Measurements from ENCODE around the gene MACROD1.
A peak's percentile ranks its signal among the peaks of the same experiment; 100 is the strongest.

Gene MACROD1

DNA sequence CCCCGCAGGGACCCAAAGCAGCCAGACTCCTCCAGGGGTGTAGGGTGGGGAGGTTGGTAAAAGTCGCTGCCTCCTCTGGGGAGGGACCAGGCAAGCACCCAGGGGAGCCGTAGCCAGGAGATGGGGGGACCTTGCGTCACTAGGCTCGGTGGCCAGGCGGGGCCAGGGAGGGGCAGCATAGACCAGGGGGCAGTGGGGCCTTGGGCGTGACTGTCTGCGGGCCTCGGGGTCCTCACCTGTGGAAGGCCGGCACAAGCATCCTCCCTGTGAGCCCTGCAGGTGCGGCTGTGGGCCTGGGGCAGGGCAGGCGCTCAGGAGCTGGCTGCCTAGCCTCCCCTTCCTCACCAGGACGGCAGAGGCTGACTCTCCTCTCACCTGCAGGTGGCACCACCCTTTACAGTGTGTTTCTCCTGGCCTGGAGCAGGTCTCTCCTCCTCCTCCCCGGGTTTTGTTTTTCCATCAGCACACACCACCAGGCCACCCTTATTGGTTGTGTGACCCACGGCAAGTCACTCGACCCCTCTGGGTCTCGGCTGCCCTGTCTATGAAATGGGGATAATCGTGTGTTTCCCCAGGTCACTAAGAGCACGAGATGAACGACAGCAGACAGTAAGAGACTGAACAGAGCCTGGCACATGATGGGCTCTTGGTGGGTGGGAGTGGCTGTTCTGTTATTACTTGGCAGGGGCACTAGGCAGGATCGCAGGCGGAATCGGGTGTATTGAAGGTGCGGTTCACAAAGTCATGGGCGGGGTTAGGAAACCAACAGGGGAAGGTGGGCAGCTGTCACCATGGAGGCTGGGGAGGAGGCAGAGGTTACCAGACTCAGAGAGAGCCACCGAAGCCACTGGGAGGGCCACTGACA is 77.5 kb downstream of the MACROD1 start:
- H3K4me1 ChIP-seq = peaks cover 6% of the 10 kb centered on the region

DNA sequence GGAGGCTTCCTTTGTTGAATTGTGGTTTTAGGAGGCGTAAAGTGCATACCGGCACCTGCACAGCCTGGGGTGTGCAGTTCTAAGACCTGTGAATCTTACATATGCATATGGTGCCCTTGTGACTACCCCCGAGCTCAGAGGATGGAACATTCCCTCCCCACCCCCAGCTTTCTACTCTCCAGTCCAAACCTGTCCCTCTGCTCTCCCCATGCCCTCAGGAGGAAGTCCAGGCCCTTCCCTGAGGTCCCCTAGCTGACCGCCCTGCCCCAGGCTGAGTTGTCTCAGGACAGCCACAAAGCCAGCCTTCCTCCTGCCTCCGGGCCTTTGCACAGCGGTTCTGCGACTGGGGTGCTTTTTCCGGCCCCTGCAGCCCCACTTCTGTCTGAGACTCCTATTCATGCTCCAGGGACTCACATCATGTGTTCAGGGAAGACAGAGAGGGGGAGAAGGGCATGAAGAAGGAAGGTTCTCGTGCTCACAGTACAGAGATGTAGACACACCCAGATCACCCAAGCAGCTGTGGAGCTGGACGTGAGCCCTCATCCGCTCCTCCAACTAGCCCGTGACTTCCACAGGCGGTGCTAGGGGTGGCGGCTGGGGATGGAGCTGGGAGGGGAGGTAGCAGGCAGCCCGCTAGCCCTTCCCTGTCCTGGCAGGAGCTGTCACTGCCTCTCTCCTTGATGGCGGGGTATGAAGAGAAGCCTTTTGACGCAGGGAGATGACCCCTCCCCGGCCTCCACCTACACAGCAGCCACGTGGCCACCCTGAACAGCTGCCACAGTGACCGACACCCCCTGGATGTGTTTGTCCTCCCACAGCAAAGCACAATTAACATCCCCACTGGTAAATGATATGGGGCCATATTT is 79.4 kb downstream of the MACROD1 start:
- H3K4me1 ChIP-seq = no peaks in the 10 kb centered on the region
- in situ Hi-C loops (cut with MboI; ENCODE audit: low sequenced_read_pairs) = no loop called here
- no peak overlapping the region for H3K4me3 ChIP-seq
- no peaks in the 10 kb centered on the region for H3K27me3 ChIP-seq (ENCODE audit: low read depth)
- DNase-seq (ENCODE audit: low spot score in 2 of 2) = peak in 1 of 2 experiments; percentile 33
- no peaks in the 10 kb centered on the region for H3K36me3 ChIP-seq (replicated peaks)
- H3K9me3 ChIP-seq = no peaks in the 10 kb centered on the region

More for the DNA sequence above, 77.5 kb downstream of the MACROD1 start:
- no peaks in the 10 kb centered on the region for H3K36me3 ChIP-seq (replicated peaks)
- no peak overlapping the region for H3K4me3 ChIP-seq
- peak in 1 of 2 experiments; percentile 36 for DNase-seq (ENCODE audit: low spot score in 2 of 2)
- no peaks in the 10 kb centered on the region for H3K9me3 ChIP-seq
- in situ Hi-C loops (cut with MboI; ENCODE audit: low sequenced_read_pairs) = no loop called here
- no peaks in the 10 kb centered on the region for H3K27me3 ChIP-seq (ENCODE audit: low read depth)

DNA sequence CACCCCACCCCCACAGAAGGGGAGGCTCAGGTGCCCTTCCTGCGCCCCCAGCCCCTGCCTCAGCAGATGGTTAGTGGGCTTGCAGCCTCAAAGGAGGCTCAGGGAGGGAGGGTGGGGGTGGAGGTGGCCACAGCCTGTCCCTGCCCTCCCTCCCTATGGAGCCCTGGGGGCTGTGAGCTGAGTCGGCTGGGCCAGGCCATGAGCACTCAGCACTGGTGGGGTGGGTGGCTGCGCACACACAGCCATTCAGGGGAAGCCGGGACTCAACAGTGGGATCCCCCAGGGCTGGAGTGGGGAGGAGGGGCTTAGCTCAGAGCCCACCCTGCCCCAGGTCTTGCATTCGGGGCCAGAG is 80.0 kb downstream of the MACROD1 start:
- no peak for DNase-seq (ENCODE audit: low spot score in 2 of 2)
- H3K9me3 ChIP-seq = no peaks in the 10 kb centered on the region
- no peaks in the 10 kb centered on the region for H3K36me3 ChIP-seq (replicated peaks)
- H3K27me3 ChIP-seq (ENCODE audit: low read depth) = no peaks in the 10 kb centered on the region
- in situ Hi-C loops (cut with MboI; ENCODE audit: low sequenced_read_pairs) = no loop called here
- no peak overlapping the region for H3K4me3 ChIP-seq
- H3K4me1 ChIP-seq = no peaks in the 10 kb centered on the region

DNA sequence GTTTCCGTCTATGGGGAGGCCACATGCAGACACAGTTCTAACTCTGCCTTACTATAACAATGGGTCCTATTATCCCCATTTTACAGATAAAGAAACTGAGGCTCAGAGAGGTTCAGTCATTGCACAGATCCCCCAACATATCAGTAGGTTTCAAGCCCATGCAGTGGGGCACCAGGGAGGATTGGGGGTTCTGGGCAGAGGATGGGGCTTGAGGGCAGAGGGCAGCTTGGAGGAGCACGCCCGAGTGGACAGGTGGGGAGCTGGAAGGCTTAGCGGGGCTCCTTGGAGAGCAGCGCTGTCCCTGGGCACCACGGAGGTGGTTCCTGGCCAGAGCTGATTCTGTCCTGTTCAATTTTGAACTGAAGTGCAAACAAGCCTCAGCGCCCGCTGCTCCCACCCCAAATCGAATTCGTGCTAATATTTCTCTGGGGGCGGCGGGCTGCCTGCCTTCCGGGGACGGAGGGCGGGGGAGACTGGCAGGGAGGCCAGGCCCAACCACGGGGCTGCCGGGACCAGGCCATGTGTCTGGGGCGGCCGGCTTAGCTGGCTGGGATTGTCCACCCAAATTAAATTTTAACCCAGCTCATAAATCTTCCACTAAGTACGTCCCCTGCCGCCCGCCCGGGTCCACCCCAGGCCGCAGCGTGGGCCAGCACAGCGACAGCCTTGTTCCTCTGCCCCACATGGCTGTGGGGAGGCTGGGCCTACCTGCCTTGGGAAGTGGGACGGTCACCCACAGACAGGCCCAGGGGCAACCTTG is 80.8 kb downstream of the MACROD1 start:
- Histone ChIP-seq H3K9me3 (no peaks in the 10 kb centered on the region), H3K4me3 (no peak overlapping the region), H3K27me3 (ENCODE audit: low read depth) (no peaks in the 10 kb centered on the region), H3K36me3 (replicated peaks) (no peaks in the 10 kb centered on the region), H3K4me1 (no peaks in the 10 kb centered on the region)
- in situ Hi-C loops (cut with MboI; ENCODE audit: low sequenced_read_pairs) = no loop called here
- DNase-seq (ENCODE audit: low spot score in 2 of 2) = no peak

DNA sequence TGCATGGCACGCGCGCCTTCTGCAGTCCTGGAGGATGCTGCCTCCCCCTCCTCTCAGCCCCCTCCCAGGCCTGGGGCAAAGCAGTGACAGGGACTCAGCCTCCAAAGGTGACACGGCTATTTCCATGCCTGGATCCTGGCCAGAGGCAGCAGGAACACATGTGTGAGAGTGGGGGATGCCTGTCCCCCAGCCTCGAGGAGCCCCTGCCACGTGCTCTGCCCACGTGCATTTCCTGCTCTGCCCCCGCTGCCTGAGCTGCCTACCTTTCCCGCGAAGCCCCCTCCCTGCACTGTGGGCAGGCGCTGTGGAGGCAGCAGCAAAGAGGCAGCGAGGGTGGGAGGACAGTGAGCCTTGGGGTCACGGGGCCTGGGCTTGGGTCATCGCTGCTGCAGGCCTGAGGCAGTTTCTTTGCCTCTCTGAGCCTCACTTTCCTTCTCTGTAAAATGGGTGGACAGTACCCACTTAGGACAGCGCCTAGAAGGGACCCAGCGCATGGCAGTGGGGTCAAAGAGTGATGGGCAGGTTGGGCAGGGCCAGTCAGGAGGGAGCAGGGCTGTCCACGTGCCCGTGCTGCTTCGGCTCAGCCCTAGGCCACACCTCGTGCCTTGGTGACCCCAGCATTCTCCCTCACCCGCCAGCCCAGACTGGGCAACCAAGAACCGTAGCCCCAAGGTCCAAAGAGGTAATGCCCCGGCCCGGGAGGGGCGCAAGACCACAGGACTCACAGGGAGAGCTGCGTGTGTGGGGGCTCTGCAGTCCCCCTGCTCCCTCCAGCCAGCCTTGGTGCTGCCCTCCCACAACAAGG is 81.6 kb downstream of the MACROD1 start:
- in situ Hi-C loops (cut with MboI; ENCODE audit: low sequenced_read_pairs) = no loop called here
- Histone ChIP-seq H3K4me3 (no peak overlapping the region), H3K27me3 (ENCODE audit: low read depth) (no peaks in the 10 kb centered on the region), H3K36me3 (replicated peaks) (no peaks in the 10 kb centered on the region), H3K4me1 (no peaks in the 10 kb centered on the region), H3K9me3 (no peaks in the 10 kb centered on the region)
- DNase-seq (ENCODE audit: low spot score in 2 of 2) = no peak

DNA sequence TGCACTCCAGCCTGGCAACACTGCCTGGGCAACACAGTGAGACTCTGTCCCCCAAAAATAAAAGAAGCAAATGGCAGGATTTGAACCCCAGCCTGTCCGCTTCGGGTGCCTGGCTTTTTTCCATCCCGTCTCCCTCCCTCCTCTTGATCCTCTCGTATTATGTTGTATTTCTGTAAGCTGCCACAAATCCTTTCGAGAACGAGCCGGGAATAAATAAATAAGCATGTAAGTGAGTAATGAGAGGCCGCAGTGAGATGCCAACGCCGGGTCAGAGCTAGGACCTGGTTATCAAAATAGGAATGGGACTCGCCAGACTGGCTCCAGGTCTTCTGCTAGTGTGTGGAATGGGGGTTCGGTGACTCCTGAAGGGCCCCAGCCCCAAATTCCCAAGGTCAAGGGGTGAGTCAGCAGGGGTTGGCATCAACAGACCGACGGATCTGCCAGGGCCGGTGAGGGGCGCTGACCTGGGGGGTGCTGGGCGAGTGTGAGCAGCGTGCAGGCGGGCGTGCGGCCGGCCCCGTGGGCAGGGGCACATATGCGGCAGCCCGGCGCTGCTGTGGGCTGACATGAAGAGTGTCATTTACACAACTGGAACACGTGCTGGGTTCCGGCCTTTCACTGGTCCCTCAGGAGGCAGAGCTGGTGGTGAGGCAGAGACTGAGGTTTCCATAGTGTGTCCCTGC is 82.4 kb downstream of the MACROD1 start:
- H3K9me3 ChIP-seq = no peaks in the 10 kb centered on the region
- H3K27me3 ChIP-seq (ENCODE audit: low read depth) = no peaks in the 10 kb centered on the region
- no peak for DNase-seq (ENCODE audit: low spot score in 2 of 2)
- H3K36me3 ChIP-seq (replicated peaks) = no peaks in the 10 kb centered on the region
- in situ Hi-C loops (cut with MboI; ENCODE audit: low sequenced_read_pairs) = no loop called here
- H3K4me3 ChIP-seq = no peak overlapping the region
- no peaks in the 10 kb centered on the region for H3K4me1 ChIP-seq

DNA sequence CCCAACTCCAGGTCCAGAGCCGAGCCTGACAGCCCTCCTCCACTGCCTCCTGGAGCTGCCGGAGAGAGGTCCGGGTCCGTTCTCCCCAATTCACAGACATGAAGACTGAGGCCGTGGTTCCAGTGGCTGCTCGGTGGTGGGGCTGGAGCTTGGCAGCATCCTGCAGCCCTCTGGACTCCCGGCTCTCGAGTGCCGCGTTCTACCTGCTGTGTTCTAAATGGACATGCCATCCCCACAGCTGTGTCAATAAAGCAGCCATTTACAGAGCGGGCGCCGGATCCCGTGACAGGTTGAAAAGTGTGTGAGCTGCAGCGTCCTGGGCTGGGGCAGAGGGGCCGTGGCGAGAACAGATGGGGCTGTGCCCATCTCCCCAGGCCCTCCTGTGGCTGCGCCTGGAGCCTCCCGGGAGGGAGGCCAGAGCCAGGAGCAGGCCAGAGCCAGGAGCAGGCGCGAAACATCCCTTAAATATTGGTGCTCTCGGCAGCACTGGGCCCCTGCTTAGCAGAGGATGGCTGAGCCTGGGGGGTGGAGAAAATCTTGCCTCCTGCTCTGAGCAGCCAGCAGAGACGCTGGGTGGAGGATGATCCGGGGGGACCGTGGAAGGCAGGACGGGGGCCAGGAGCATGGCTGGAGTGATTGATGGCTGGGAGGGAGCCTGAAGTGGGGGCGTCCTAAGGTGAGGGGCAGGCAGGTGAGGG is 84.0 kb downstream of the MACROD1 start:
- in situ Hi-C loops (cut with MboI; ENCODE audit: low sequenced_read_pairs) = no loop called here
- Histone ChIP-seq H3K4me1 (no peaks in the 10 kb centered on the region), H3K4me3 (no peak overlapping the region), H3K9me3 (no peaks in the 10 kb centered on the region), H3K36me3 (replicated peaks) (no peaks in the 10 kb centered on the region), H3K27me3 (ENCODE audit: low read depth) (no peaks in the 10 kb centered on the region)
- DNase-seq (ENCODE audit: low spot score in 2 of 2) = no peak

DNA sequence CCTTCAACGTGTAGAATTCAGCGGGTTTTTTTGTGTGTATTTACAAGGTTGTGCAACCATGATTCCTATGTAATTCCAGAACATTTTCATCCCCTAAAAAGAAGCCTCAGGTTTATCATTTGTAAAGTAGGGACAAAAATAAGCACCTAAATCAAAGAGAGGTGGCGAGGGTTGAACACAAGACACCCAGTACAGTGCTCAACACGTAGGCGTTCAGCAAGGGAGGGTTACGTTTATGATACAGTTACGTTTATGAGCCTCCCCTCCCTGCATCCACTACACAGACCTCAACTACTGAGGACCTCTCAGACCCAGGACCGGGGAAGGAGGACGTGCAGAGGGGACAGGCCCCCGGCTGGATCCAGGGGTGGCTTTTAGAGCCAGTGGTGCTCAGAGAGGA is 85.5 kb downstream of the MACROD1 start:
- Histone ChIP-seq H3K36me3 (replicated peaks) (no peaks in the 10 kb centered on the region), H3K9me3 (no peaks in the 10 kb centered on the region), H3K4me1 (no peaks in the 10 kb centered on the region), H3K27me3 (ENCODE audit: low read depth) (no peaks in the 10 kb centered on the region), H3K4me3 (no peak overlapping the region)
- DNase-seq (ENCODE audit: low spot score in 2 of 2) = no peak
- in situ Hi-C loops (cut with MboI; ENCODE audit: low sequenced_read_pairs) = no loop called here

DNA sequence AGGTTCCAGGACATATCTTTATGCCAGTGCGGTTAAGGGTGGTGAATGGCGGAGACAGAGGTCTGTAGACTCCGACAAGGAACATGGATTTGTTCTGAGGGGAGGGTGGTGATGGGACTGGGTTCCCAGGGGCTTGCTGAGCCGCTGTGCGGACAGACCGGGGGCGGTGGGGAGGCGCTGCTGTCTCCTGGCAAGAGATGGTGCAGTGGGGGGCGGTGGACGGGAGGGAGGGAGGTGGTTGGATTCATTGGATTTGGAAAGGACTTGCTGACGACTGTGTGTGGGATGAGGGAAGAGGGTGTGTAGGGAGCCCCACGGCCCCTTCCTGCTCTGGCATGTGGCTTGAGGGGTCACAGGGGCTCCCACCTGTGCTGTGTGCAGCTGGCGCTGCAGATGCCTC is 87.0 kb downstream of the MACROD1 start:
- Histone ChIP-seq H3K36me3 (replicated peaks) (no peaks in the 10 kb centered on the region), H3K4me1 (no peaks in the 10 kb centered on the region), H3K4me3 (no peak overlapping the region), H3K27me3 (ENCODE audit: low read depth) (no peaks in the 10 kb centered on the region), H3K9me3 (no peaks in the 10 kb centered on the region)
- DNase-seq (ENCODE audit: low spot score in 2 of 2) = no peak
- in situ Hi-C loops (cut with MboI; ENCODE audit: low sequenced_read_pairs) = no loop called here

DNA sequence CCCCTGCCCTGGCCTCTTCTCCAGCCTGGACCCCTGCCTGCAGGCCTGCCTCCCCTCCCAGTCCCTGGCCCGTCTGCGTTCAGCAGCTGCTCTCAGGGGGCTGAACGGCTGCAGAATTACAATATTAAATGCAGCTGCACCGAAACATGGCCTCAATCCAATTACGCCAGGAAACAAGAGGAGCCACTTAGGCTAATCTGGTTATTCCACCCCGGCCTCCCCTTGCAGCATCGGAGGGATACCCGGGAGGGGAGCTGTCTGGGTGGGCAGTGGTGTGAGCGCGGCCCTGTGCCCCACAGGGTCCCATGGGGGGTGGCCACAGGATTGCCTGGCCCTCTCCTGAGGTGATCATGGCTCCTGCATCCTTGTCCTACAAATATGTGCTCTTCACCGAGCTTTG is 87.6 kb downstream of the MACROD1 start:
- Histone ChIP-seq H3K4me1 (no peaks in the 10 kb centered on the region), H3K27me3 (ENCODE audit: low read depth) (no peaks in the 10 kb centered on the region), H3K4me3 (no peak overlapping the region), H3K36me3 (replicated peaks) (no peaks in the 10 kb centered on the region), H3K9me3 (no peaks in the 10 kb centered on the region)
- in situ Hi-C loops (cut with MboI; ENCODE audit: low sequenced_read_pairs) = no loop called here
- no peak for DNase-seq (ENCODE audit: low spot score in 2 of 2)

DNA sequence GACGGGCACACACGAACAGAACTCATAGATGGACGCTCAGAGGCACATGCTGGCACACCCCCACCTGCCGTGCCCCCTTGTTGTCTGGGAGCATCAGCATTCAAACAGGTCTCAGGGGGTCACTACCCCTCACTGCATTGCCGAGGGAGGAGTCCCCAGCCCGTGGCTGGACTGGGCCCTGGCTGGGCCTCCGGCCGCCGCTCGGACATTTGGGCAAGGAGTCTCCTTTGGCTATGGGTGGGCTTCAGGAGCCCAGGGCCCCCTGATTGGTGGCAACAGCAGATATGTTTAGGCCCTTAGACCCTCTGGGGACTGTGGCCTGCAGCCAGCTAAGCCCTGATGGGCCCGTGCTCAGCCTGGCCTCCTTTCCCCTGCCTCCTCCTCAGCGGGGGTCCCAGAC is 88.3 kb downstream of the MACROD1 start:
- Histone ChIP-seq H3K4me3 (no peak overlapping the region), H3K9me3 (no peaks in the 10 kb centered on the region), H3K4me1 (no peaks in the 10 kb centered on the region), H3K36me3 (replicated peaks) (no peaks in the 10 kb centered on the region), H3K27me3 (ENCODE audit: low read depth) (no peaks in the 10 kb centered on the region)
- in situ Hi-C loops (cut with MboI; ENCODE audit: low sequenced_read_pairs) = no loop called here
- no peak for DNase-seq (ENCODE audit: low spot score in 2 of 2)

DNA sequence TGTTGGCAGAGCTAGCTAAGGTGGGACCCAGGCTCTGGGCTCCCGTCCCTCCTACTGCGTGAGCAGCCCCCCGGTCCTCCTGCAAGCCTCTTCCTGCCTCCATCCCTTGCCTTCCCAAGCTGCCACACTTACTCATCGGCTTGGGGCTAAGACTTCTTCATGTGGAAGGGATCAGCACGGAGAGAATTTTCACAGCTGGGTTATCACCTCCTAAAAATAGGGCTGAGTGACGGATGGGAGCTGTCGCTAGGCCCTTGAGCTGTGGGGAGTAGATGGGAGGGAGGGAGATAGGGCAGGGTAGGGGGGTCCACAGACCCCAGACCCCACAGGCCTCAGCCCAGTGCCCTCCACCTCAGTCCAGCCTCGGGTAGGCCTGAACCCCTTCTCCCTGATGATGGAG is 89.2 kb downstream of the MACROD1 start:
- H3K9me3 ChIP-seq = no peaks in the 10 kb centered on the region
- no peaks in the 10 kb centered on the region for H3K4me1 ChIP-seq
- in situ Hi-C loops (cut with MboI; ENCODE audit: low sequenced_read_pairs) = no loop called here
- no peaks in the 10 kb centered on the region for H3K36me3 ChIP-seq (replicated peaks)
- no peak overlapping the region for H3K4me3 ChIP-seq
- DNase-seq (ENCODE audit: low spot score in 2 of 2) = no peak
- H3K27me3 ChIP-seq (ENCODE audit: low read depth) = no peaks in the 10 kb centered on the region
